HG03025 (cell line): ENCODE measurements around the gene DTNBP1.

ENCODE experiments used
- ATAC-seq: cut with Tn5 transposase; IDR thresholded peaks from one replicate; pipeline ENCODE4 v1.9.1; 2021; ENCODE audit warnings: mild to moderate bottlenecking, moderate library complexity; ENCODE audit not compliant: unreplicated experiment, low FRiP score

DTNBP1 gene

DNA sequence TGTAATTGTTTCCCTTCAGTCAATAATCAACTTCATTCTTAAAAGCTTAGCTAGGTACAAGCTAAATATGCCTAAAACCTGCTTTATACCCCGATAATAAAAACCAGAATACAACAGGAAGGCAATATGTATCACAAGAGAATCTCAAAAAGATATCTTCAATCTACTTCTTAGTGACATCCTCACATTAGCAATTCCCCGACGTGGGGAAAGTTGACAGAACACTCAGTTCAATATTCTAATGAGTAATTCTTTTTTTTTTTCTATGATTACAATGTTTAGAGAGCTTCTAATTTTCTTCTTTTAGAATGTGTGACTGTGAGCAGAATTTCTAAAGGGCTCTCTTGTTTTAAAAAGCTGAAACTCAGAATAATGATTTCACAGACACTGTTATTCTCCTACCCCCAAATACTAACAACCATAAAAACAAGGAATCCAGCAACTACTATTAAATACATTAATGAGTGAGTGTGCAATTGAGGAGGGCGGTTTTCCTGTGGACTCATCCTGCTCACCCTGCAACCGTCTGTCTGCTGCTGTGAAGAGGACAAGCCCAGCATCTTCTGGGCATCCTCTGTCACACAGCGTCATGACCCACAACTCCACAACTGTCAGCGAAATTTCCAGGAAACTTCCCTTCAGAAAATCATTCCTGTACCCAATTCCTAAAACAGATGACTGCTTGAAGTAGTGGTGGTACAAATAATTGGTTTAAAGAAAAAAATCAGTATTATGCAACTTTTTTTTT, 68.1 kb downstream of the DTNBP1 start:
- ATAC-seq = no peak

DNA sequence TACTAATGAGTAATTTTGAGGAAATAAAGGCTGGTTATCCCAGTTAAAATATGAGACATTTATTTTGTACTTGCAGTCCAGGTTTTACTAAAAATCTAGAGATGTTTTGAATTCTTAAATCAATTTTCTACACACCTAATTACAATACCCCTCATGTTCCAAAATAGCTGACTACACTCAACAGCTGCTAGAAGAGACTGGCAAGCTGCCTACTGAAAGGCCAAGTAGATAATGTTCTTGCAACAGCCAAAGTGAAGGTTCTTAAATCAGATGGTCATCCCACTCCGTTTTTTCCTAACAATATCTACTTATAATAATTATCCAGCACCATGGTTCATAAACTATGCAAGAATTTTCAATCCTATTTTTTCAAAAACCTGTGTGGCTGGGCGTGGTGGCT, 69.0 kb downstream of the DTNBP1 start:
- no peak for ATAC-seq

DNA sequence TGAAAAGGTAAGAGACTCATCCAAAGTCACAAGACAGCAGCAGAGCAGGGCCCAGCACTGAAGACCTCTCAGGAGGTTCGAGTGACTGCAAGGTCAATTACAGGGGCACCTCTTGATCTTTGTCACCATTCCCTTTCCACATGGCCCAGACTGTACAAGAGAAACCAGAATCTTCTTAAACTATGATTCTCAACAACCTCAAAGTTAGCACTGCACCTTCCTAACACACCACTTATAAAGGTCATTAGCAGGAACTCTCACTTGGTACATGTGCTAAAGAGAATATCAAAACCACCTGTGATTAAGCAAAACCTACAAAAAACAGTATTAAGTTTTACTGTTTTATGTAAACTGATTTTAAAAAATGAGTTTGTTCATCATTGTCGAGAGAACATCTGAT, 70.2 kb downstream of the DTNBP1 start:
- ATAC-seq = no peak

DNA sequence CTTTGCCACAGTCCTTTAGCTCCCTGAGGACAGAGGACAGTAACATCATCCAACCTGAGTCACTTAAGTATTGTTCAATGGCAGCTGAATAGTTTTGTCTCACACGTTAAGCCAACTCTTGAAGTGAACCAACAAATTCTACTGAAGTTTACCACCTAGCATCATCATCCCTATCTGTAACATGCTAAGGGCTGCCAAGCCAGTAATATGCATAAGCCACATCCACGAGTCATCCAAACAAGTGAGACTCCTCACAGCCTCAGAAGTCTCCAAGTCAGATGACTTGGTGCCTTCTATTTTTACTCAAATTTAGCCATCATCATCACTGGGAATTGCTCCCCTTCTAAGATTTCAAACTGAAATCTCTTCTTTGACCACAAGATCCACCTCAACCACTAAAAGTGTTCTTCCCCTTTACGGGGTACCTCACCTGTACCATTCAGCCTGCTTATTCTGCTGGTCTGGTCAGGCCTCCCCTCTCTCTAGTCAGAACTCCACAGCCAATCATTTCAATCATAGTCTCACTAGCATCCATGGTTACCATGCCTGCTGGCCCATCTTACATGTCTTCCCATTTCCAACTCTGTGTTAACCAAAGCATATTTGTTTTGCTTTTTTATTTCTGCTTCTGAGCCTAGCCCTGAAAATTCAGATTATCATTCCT, 73.7 kb downstream of the DTNBP1 start:
- no peak for ATAC-seq

DNA sequence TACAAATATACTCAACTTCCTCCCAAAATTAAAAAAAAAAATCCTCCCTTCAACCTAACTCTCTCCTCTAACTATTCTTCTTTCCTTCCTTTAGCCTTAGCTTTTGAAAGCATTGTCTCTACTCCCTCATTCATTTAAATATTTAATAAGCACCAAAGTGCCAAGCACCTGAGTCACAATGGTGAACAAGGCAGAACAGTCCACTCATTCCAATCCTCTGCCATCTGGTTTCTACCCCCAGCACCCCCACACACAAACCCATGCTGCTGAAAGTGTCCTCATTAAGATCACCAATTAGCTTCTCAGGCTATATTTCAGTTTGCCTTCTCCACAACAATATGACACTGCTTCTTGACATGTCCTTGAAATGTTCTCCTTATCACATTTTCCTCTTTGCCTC, 76.3 kb downstream of the DTNBP1 start:
- ATAC-seq = no peak

DNA sequence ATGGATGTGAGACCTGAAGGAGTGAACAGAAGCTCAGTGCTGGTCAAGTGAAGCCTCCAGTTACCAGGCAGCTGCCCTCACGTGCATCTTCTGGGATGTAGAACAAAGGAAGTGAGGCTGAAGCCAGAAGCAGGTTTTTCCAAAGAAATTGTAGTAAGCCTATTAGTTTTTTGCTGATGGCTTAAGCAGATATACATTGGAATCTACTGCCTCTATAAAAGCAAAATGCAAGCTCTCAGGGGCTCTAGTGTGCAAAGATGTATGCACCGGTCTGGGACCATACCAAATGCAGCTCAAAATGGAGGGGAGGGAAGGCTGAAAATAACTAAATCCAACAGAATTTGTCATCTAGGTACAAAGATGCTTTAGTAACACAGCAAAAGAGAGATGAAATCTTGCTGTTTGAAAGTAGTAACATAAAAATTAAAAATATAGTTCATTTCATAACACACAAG, 77.0 kb downstream of the DTNBP1 start:
- ATAC-seq = no peak

DNA sequence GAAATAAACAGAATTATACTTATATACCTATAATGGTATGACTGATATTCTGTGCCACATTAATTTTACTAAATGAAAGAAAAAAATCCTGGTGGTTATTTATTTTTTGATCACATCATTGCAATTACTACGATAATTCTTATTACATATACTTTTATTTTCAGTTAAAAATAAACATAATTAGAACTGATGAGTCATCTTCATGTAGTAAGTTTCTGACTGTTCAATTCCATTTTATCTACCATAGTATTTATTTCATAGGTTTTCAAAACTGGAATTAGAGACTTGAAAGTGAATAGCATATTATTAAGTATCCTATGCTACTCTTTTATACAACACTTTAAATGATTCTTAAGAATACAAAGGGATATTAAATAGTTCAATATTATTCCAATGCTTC, 80.3 kb downstream of the DTNBP1 start:
- ATAC-seq = no peak

DNA sequence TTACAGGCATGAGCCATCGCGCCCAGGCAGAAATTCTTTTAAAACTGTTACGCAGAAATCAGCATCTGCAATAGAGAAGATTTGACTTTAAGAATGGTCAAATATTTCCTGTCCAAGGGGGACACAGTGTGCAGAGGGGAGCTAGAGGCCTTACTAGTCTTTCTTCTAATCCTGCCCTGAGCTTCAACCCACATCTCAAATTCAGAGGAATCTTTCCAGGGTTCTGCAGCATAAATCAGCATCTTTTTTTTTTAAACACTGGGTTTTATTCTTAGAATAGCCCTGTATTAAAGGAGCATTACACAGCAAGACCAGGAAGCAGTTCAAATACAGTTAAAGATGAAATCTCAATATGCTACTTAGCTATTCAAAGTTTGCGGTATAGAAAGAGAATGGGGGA, 81.1 kb downstream of the DTNBP1 start:
- ATAC-seq = no peak

DNA sequence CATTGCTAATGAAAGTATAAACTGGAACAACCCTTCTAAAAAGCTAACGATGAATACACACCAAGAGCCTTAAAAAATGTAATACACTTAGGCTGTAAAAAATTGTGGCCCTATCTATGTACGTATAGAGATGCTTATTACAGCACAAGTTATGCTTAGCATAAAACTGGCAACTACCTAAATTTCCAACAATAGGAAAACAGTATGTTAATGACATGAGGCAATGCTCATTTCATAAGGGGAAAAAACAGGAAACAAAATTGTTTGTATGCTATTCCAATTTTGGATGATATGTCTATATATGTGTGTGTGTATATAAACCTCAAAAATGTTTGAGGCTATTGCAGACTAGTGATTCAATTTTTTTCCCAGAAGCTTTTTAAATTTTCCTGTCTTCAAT, 82.5 kb downstream of the DTNBP1 start:
- no peak for ATAC-seq

DNA sequence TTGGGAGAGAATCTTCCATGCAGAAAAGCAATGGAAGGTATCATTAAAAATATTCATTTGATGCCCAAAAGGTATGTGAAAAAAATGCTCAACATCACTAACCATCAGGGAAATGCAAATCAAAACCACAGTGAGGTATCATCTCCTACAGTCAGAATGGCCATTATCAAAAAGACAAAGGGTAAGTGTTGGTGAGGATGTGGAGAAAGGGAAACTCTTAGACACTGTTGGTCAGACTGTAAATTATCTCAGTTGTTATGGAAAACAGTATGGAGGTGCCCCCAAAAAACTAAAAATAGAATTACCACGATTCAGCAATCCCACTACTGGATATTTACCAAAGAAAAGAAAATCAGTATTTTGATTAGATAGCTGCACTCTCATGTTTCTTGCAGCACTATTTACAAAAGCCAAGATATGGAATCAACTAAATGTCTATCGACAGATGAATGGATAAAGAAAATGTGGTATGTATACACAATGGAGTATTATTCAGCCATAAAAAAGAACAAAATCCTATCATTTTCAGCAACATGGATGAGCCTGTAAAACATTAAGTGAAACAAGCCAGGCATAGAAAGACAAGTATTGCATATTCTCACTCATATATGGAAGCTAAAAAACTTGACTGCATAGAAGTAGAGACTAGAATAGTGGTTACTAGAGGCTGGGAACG, 84.0 kb downstream of the DTNBP1 start:
- no peak for ATAC-seq

DNA sequence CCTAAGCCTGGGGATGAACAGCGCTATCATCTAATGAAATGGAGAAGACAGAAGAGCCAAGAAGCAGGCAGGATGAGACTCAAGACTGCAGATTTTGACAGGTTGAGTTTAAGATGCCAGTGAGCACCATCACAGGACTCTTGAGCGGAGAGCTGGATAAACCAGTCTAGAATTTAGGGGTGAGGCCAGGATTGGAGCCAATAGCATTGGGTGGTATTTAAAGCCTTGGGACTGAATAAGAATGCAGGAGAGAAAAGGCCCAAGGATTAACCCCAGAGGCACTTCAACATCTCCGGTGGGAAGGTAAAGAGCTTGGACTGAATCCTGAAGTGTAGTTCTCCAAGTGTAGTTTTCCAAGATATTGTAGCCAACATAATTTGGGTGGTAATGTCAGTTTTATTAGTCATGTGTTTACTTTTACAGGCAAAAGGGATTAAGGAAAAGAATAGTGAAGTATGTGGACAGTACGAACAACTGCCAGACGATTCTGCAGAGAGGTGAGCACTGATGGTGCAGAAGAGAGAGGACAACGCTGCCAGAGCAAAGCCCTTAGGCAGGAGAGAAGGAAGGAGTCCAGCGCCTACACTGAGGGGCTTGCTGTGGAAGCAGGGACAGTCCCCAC, 85.2 kb downstream of the DTNBP1 start:
- ATAC-seq = no peak

DNA sequence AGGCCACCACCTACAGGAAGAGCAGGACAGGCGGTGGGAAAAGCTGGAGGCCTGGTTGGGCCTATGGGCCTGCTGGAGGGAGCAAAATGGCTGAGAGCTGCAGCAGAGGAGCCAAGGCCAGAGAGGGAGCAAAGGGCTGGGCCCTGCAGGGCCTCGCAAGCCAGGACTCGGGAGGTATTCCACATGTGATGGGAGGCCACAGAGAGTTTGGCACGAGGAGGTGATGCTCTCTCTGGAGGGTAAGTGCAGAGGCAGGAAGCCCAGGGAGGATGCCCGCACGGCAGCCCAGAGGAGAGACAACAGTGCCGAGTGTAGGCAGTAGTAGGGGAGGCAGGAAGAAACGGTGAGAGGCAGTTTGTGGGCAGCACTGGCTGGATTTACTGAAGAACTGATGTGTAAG, 85.7 kb downstream of the DTNBP1 start:
- ATAC-seq = no peak

DNA sequence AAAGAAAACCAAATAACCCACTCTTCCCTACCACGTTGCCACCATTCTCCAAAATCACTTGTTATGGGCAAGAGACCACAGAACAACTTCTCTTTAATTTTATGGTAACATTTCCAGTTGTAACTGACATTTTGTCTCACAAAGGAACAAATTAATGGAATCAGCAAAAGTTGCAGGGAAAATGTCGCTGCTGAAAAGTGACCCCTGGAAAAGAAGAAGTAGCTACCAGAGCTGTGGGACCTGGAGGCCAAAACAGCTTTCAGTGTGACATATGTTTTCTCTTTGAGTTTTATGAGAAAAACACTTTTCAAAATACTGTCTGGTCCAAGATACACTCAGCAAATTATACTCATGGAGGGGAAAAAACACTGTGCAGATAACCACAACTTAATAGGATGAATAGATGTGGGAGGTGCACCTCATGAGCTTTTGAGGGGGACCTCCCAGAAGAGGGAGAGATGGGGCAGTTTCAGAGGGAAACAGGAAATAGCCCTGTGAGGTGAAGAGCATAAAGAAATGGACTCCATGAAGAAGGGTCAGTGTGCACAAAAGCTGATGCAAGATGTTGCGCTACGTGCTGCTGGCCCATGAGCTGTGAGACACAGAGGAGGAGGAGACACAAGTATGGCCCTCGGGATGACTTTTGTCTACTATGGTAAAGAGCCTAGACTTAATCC, 87.3 kb downstream of the DTNBP1 start:
- no peak for ATAC-seq

DNA sequence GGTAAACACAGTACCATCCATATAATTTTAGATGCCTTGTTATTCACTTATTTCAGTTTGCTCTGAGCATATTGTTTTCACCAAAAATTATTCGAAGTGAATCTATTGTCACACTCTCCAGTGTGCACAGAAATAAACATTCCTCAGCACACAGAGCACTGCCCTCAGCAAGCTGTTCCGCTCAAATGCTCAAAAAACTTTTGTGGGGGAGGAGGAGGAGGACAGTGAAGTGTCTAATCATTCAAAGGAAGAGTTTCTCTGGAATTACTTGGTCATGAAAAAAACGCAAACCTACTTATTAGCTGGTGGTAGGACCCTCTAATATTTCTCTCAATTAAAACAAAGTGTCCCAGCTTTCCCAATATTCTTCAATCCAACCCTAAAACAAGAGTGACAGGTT, 88.3 kb downstream of the DTNBP1 start:
- no peak for ATAC-seq

DNA sequence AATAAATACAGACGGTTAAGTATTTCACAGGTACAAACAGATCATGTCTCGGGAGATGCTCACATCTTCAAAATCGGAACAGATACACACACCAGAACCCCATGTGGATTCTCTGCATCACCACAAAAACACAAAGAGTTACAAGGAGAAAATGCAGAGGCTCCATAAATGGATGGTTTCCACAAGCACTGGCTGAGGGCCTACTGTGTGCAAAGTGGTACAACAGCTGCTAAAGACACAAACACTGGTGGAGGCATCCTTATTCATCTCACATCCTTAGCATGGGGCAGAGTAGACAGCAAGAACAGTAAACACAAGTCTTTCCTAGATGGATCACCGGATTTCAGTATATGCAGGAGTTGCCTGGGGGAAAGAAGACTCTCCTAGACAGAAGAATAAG, 88.8 kb downstream of the DTNBP1 start:
- no peak for ATAC-seq

DNA sequence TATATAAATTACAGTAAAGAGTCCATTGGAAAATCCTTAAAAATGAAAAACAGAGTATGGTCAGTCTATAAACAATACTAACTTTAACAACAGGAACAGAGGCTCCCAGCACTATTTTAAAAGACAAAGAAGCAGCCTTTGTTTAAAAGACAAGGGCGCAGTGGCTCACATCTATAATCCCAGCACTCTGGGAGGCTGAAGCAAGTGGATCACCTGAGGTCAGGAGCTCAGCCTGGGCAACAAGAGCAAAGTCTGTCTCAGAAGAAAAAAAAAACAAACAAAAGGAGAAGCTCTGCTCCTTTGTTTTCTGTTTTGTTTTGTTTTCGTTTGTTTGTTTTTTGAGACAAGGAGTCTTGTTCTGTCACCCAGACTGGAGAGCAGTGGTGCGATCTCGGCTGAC, 89.4 kb downstream of the DTNBP1 start:
- no peak for ATAC-seq

DNA sequence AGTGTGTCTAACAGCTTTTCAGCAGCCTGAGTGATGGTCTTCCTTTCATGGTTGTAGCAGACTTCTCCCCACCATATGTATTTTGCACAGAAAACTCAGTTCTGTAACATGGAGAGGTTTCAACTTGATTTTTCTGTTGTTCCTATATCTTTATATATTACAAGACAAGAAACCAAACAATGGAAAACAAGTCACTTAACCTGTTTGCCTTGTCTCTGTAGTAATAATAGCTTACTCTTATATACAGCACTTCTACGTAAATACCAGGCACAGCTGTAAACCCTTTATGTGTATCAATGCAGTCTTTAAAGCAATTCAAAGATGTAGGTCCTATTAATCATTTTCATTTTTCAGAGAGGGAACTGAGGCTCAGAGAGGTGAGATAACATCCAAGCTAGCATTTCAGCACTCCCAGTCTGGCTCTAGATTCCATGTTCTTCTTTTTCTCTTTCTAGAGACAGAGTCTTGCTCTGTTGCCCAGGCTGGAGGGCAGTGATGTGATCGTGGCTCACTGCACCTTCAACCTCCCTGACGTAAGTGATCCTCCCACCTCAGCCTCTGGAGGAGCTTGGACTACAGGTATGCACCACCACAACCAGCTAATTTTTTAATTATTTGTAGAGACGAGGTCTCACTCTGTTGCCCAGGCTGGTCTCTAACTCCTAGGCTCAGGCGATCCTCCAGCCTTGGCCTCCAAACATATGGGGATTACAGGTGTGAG, 90.4 kb downstream of the DTNBP1 start:
- ATAC-seq = no peak

DNA sequence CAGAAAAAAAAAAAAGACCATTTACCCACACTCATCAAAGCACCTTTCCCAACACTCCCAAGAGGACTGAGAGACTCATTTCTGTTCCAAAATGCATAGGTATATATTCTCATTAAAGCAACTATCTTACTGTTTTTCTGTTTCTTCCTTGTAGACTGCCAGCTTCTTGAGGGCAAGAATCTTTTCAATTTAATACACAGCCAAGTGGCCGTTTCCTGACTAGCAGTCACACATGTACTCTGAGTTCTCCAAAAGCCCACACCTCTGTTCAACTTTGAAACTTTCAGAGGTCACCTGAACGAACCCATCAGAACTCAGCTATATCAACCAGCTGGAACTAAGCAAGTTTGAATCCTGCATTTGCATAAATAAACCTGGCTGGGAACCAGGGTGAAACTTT, 92.7 kb downstream of the DTNBP1 start:
- no peak for ATAC-seq

DNA sequence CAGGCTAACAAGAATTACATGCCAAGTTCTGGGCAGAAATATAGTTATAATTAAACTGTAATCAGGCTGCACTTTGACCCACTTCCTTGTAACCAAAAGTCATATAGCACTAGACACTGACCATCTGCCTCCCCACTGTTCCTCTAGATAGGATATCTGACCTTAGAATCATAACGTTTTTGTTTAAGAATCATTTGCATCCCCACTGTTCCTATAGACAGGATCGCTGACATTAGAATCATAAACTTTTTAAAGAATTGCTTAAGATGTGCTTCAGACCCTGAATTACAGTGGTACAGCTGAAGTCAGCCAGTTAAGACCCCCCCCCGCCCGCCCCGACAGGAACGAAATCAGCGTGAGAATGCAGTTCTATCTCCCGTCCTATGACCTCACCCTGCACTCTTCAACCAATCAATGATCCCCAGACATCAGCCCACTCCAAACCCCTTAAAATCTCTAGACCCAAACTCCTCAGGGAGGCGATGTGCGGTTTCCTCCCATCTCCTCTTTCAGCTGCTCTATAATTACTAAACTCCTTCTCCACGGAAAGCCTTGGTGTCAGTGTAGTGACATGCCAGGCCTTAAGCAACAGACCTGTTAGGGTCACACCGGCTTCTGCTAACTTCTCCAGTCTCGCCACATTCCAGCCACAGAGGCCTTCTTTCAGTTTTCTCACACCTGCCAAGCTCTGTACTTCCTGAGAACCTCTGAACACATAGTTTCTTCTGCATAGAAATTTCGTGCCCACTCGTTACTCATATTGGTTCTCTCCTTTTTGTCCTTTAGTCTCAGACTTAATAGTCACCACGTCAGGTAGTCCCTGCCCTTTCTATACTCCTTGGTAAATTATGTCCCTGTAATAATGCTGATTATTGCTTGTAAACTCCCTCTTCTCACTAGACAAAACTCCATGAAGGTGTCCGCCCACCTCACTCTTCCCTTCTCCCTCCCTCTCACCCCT, 93.5 kb downstream of the DTNBP1 start:
- ATAC-seq = no peak
